Measurements from ENCODE around the gene SRPRB.

DNA sequence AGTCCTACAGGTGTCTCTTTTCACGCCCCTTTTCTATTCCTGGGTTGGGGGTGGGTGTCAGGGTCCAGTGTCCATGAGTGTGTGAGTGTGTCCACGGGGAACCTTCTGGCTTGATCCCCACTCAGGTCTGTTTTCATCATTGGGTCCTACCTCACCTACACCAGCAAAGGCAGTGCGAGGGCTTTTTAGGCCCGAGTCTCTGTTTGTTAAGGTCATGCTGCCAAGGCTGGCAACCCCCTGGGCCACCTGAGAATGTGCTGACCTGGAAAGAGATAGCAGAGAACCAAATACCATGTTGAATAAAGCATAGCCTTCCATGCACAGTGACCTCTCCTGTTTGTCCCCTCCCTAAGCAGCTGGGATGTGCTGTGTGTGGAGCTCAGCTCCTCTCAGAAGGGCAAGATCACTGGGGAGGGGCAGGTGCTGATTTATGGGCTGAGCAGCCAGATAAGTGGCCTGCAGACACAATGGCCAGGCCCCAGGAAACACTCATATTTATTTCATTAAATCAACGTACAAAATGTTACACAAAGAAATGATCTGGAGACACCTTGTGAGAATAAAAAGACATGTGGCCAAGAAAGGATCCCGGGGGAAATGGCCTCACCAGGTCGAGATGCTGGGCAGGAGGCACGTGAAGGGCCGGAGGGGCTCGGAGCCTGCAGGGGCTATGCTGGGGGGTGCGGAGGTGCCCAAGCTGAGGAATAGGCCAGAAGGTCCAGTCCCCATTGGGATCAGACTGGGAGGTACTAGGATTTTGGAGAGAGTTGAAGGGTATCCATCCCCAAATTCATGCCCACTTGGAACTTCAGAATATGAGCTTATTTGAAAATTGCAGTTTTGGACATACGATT is 54.0 kb downstream of the SRPRB start:
- TF ChIP-seq, protein P1, sequence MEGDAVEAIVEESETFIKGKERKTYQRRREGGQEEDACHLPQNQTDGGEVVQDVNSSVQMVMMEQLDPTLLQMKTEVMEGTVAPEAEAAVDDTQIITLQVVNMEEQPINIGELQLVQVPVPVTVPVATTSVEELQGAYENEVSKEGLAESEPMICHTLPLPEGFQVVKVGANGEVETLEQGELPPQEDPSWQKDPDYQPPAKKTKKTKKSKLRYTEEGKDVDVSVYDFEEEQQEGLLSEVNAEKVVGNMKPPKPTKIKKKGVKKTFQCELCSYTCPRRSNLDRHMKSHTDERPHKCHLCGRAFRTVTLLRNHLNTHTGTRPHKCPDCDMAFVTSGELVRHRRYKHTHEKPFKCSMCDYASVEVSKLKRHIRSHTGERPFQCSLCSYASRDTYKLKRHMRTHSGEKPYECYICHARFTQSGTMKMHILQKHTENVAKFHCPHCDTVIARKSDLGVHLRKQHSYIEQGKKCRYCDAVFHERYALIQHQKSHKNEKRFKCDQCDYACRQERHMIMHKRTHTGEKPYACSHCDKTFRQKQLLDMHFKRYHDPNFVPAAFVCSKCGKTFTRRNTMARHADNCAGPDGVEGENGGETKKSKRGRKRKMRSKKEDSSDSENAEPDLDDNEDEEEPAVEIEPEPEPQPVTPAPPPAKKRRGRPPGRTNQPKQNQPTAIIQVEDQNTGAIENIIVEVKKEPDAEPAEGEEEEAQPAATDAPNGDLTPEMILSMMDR (IDR thresholded peaks at IDR 0.05): no peak
- TF ChIP-seq EZH2phosphoT487 (IDR thresholded peaks at IDR 0.05): no peak

Data from neural progenitor cell (in vitro differentiated cells).